HG03175 (cell line): Measurements from ENCODE around the gene LRRC75A.

Experiments used
- ATAC-seq: cut with Tn5 transposase; IDR thresholded peaks from one replicate; pipeline ENCODE4 v1.9.1; 2021; ENCODE audit warnings: mild to moderate bottlenecking, moderate library complexity; ENCODE audit not compliant: unreplicated experiment

Gene LRRC75A

GRCh38 chr17:16435925-16436886 lies 55.8 kb downstream of the LRRC75A start:
- no peak for ATAC-seq

GRCh38 chr17:16434662-16435061 lies 57.3 kb downstream of the LRRC75A start:
- no peak for ATAC-seq

GRCh38 chr17:16433514-16433913 lies 58.5 kb downstream of the LRRC75A start:
- no peak for ATAC-seq

DNA sequence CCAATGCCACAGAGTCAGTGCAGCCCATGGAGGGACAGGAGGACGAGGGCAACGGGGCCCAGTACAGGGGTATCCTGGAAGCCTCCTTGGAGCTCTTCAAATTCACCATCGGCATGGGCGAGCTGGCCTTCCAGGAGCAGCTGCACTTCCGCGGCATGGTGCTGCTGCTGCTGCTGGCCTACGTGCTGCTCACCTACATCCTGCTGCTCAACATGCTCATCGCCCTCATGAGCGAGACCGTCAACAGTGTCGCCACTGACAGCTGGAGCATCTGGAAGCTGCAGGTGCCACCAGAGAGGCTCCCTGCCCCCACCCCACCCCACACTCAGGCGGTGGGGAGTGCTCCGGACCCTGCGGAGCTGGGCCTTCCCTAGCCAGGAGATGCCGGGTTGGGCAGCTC lies 60.0 kb downstream of the LRRC75A start:
- no peak for ATAC-seq

DNA sequence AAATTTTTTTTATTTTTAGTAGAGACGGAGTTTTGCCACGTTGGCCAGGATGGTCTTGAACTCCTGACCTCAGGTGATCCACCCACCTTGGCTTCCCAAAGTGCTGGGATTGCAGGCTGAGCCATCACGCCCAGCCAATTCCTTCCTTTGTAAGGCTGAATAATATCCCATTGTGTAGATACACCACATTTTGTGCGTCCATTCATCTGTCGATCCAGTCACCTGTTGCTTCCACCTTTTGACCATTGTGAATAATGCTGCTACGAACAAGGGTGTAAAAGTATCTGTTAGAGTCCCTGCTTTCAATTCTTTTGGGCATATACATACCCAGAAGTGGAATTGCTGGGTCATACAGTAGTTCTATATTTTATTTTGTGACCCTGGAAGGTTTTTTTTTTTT lies 61.3 kb downstream of the LRRC75A start:
- ATAC-seq, result no peak

GRCh38 chr17:16429083-16429482 lies 62.9 kb downstream of the LRRC75A start:
- no peak for ATAC-seq

DNA sequence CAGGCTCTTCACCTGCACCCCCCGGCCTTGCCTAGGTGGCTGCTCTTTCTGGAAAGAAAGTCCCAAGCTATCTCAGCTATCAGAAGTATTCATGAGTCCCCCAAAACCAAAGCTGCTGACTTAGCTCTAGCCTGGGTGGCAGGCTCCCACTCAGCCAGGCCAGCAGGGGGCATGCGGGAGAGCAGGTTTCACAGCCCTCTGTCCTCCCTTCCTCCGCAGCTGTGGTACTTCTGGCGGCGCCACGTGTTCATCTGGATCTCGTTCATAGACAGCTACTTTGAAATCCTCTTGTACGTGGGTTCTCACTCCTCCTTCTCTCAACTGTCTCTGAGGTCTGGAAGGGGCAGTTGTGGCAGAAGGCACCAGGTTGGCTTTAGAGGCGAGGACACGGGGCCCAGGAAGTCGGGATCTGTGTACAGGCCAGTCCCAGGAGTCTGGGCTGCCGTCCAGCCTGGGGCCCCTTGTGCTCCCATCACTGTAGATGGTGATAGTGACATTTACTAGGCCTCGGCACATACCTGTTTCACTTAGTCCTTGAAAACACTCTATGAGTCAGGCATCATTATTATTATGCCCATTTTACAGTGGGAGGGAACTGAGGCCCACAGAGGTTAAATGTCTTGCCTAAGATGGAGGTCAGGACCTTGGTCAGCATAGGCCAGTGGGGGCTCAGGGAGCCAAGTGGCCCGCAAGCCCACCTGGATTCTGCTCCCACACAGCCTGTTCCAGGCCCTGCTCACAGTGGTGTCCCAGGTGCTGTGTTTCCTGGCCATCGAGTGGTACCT lies 63.7 kb downstream of the LRRC75A start:
- no peak for ATAC-seq

GRCh38 chr17:16427020-16427419 lies 65.0 kb downstream of the LRRC75A start:
- ATAC-seq, result no peak

DNA sequence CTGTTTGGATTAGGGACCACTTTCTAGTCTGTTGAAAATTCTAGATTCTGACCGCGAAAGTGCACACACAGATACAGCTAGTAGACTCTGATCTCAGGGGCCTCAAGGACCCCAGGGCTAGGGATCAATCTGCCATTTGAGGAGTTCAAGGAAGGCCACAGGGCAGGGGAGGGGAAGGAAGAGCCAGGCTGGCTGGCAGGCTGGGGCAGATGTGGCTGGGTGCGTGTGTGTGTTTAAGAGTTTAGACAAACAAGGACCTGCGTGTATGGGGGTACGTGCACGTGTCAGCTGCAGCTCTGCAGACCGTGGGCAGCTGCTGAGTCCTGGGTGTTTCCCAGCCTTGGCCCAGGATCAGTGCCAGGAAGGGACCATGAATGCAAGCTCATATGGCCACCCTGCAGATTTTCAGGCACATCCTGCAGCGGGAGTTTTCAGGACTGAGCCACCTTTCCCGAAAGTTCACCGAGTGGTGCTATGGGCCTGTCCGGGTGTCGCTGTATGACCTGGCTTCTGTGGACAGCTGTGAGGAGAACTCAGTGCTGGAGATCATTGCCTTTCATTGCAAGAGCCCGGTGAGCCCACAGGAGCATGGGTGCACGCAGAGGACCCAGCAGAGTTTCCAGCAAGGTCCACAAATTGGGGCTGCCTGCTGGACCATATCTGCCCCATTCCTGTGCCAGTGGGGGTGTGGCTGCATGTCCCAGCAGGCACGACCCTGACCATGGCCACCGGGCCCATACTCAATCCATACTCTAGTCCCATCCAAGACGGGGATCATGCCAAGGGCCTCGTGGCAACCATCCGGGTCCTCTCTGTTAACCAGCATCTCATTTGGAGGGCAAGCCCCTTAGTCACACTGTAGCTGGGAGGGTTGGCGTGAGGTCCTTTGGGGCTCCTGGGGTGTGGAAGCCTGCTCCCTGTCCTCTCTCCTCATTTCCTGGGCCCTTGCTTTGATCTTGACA lies 66.0 kb downstream of the LRRC75A start:
- no peak for ATAC-seq

GRCh38 chr17:16425202-16425601 lies 66.8 kb downstream of the LRRC75A start:
- ATAC-seq, result no peak

DNA sequence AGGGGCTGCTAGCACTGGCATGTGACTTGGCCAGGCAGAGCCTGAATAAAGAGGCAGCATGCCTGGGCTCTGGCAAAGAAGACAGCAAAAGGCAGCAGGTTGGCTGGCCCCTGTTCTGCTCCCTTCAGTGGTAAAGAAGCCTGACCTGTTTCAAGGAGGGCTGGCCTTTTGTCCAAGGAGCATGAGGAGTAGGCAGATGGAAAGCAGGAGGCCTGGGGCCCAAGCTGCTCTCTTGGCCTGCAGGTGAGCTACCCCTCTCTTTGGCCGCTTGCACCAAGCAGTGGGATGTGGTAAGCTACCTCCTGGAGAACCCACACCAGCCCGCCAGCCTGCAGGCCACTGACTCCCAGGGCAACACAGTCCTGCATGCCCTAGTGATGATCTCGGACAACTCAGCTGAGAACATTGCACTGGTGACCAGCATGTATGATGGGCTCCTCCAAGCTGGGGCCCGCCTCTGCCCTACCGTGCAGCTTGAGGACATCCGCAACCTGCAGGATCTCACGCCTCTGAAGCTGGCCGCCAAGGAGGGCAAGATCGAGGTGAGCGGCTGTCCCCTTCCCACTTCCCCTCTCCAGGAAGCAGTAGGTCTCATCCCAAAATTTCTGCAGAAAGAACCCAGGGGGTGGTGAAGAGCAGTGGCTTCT lies 68.6 kb downstream of the LRRC75A start:
- no peak for ATAC-seq

- no peak for ATAC-seq
These were observed 69.6 kb downstream of the LRRC75A start for GRCh38 chr17:16422416-16422815.

- ATAC-seq, result no peak
These were observed 72.1 kb downstream of the LRRC75A start for GRCh38 chr17:16419929-16420271.

DNA sequence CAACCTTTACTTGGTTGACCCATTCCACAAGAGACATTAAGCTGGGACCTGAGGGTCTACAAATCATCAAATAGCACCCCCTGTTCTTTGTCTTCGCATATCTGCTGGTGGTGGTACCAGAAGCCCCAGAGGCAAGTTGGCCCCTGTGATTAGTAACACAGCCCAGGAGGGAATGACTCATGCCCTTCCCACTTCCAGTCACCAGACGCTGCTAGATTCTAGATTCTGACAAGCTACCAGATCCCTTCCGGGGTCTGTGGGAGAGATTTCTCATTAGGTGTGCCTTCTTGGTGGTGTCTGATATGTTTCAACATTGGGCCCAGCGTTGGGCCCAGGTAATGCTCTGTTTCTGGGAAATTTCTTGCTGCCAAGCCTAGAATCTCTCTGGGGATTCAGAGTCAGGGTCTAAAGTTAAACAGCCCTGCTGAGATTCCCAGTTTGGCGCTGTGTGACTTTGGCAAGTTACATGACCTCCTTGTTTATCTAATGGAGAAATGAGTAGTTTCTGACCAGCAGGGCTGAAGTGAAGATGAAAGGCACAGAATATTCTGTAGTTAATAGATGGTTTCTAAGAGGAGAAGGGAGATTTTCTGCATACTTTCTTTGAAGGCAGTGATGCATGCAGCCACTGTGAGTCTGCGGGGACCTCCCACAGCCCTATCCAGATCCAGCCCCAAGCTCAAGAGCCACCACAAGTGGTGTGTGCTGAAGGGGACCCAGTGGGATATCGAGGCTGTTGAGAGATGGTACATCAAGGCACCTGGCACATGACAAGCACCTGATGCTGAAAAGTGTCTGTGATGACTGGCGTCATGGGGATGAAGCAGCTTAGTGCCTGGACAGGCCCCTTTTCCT lies 72.7 kb downstream of the LRRC75A start:
- no peak for ATAC-seq

DNA sequence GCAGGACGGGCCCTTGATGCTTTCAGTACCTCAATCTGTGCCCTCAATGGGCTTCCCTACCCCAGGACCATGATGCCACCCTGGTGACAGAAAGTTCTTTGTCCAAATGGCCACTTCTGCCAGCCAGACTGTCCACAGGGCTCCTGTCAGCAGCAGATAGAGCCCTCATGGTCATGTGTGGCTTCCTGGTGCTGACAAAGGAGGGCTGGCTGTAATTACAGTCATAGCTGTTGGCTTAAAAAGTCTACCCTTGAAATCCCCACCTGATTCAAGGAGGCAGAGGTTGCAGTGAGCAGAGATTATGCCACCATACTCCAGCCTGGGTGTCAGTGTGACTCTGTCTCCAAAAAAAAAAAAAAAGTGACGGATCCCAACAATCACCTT lies 73.3 kb downstream of the LRRC75A start:
- ATAC-seq, result no peak

DNA sequence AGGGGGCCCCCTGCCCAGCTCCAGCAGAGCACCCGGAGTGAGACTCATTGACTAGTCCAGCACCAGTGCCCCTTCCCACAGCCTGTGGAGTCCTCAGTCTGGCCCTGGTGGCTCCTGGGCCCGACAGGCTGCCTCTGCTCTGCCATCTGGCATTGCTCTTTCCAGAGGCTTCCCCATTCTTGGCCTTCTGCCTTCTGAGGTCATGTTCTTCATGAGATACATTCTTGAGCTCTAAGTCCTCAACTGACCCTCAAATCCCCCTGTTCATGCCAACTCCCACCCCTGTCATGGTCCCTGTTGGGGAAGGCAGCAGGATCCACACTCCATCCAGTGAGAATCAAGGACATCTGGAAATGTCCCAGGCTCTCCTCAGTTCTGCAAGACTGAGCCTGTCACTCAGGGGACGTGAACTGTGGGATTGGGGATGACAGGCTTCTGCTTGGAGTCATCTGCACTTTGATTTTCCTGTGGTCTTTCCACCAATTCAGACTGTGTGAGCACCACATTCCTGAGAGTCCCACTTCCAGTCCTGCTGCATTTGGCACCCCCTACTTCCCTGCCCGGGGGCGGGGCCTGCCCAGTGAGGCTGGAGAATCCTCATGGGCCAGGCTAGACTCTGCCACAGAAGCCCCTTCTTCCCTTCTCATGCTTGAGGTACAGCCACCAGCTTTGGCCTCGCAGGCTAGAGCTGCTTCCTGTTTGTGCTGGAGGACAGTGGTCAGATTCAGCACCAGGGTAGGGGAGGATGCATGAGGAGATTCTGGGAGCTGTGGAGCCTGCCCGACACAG lies 73.9 kb downstream of the LRRC75A start:
- no peak for ATAC-seq

GRCh38 chr17:16417399-16417798 lies 74.6 kb downstream of the LRRC75A start:
- ATAC-seq, result no peak

DNA sequence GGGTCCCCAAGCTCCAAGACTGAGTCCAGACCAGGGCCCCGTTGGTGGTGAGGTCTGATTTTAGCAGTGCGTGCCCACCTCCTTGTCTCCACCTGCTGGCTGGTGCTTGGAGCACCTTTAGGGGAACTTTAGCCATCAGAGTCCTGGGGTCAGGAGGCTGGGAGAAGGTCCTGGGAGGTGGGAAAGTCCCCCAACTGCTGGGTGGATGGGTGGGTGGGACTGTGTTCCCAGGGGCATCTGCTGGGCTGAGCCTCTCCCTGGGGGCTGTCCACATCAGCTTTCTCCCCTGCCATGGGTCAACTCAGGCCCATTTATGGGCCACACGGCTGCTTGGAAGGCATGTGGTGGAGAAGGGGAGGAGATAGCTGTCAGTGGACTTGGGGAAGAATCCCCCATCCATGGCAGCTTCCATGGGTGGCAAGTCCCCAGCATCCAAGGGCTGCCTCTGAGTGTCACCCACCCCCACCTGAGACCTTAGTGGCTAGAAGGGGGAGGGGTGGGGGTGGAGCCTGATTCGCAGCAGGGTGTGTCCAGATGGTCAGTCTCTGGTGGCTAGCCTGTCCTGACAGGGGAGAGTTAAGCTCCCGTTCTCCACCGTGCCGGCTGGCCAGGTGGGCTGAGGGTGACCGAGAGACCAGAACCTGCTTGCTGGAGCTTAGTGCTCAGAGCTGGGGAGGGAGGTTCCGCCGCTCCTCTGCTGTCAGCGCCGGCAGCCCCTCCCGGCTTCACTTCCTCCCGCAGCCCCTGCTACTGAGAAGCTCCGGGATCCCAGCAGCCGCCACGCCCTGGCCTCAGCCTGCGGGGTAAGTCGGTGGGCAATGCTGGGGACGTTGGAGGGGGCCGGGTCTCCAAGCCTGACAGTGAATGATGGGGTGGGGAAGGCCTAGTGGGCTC lies 76.7 kb downstream of the LRRC75A start, which contains the start of gene TRPV2:
Gene TRPV2, plus strand, starts transcription at position 541 of the 894 bp plus-strand sequence. CDS start 2,098 bp downstream, outside the sequence.
- ATAC-seq, result peak; percentile 42
